Measurements from ENCODE around the gene NUCKS1.

Gene NUCKS1

DNA sequence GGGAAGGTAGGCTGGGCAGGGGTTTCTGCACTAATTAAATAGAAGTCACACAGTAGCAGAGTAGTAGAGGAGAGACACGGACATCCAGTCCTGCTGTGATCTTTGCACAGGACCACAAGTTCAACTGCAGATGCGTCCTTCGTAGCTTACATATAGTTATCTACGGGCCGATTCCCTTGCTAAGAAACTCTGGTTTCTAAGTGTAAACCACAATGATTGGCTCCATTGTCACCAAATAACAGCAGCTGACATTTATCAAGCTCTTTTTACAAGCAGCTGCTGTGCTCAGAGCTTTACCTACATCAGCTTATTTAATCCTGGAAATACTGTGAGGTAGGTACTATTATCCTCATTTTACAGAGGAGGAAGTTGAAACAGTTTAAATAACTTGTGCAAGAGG, 72.8 kb downstream of the NUCKS1 start:
- no peaks in the 10 kb centered on the region for H3K27me3 ChIP-seq (ENCODE audit: control insufficient read depth, insufficient read depth, low read length)
- no peak overlapping the region for H3K27ac ChIP-seq
- no peaks in the 10 kb centered on the region for H3K9me3 ChIP-seq (ENCODE audit: control insufficient read depth, low read length)
- no peak overlapping the region for H3K4me3 ChIP-seq (ENCODE audit: low read depth, low read length)
- no peaks in the 10 kb centered on the region for H3K4me1 ChIP-seq
- H3K4me2 ChIP-seq (ENCODE audit: low read length), result no peak overlapping the region
- no peak overlapping the region for H3K9ac ChIP-seq
- H3K36me3 ChIP-seq (ENCODE audit: control insufficient read depth, insufficient read depth, low read length), result no peaks in the 10 kb centered on the region
- TF ChIP-seq, protein P1, sequence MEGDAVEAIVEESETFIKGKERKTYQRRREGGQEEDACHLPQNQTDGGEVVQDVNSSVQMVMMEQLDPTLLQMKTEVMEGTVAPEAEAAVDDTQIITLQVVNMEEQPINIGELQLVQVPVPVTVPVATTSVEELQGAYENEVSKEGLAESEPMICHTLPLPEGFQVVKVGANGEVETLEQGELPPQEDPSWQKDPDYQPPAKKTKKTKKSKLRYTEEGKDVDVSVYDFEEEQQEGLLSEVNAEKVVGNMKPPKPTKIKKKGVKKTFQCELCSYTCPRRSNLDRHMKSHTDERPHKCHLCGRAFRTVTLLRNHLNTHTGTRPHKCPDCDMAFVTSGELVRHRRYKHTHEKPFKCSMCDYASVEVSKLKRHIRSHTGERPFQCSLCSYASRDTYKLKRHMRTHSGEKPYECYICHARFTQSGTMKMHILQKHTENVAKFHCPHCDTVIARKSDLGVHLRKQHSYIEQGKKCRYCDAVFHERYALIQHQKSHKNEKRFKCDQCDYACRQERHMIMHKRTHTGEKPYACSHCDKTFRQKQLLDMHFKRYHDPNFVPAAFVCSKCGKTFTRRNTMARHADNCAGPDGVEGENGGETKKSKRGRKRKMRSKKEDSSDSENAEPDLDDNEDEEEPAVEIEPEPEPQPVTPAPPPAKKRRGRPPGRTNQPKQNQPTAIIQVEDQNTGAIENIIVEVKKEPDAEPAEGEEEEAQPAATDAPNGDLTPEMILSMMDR (IDR thresholded peaks at IDR 0.05), result no peak
- H3K79me2 ChIP-seq, result no peaks in the 10 kb centered on the region
- H2AFZ ChIP-seq, result no peak overlapping the region

DNA sequence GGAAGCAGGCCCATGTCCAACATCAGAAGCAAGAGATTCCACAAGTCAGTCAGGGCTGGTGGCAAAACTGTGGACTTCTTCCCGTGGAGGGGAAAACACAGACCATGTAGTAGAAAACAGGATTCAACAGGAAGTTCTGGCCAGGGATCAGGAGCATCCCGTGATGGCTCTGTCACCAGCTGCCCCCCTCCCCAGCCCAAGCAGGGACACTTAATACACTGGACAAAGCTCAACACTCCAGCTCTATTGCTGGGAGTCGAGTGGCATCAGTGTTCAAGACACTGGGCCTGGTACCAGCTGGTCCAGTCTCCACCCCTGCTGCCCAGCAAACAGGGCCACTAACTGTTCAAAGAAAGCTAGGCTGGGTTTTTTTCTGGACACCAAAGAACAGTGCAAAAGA, 73.4 kb downstream of the NUCKS1 start:
- Histone ChIP-seq H3K27ac (no peak overlapping the region), H3K4me3 (ENCODE audit: low read depth, low read length) (no peak overlapping the region), H3K9ac (no peak overlapping the region), H3K27me3 (ENCODE audit: control insufficient read depth, insufficient read depth, low read length) (no peaks in the 10 kb centered on the region), H3K4me1 (no peaks in the 10 kb centered on the region), H2AFZ (no peak overlapping the region), H3K4me2 (ENCODE audit: low read length) (no peak overlapping the region), H3K9me3 (ENCODE audit: control insufficient read depth, low read length) (no peaks in the 10 kb centered on the region), H3K36me3 (ENCODE audit: control insufficient read depth, insufficient read depth, low read length) (no peaks in the 10 kb centered on the region), H3K79me2 (no peaks in the 10 kb centered on the region)
- TF ChIP-seq, protein P1 (IDR thresholded peaks at IDR 0.05), result no peak

DNA sequence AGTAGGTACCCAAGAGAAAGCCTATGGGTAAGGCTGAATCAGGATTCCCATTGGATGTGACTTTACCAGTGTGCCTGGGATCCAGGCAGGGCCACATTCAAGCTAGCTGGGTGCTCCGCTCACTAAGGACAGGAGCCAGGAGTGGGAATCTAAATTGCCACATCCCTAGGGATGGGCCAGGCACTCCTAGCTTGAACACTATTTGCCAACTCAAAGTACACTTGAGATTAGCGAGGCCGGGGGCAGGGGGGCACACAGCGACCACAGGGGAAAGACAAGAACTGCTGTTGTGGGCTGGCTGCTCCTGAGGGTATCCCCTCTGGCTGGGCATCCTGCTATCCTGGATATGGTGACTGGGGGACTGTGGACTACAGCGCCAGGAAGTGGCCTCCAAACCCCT, 74.0 kb downstream of the NUCKS1 start:
- TF ChIP-seq, protein P1 (IDR thresholded peaks at IDR 0.05), result no peak
- Histone ChIP-seq H3K27me3 (ENCODE audit: control insufficient read depth, insufficient read depth, low read length) (no peaks in the 10 kb centered on the region), H3K27ac (no peak overlapping the region)

DNA sequence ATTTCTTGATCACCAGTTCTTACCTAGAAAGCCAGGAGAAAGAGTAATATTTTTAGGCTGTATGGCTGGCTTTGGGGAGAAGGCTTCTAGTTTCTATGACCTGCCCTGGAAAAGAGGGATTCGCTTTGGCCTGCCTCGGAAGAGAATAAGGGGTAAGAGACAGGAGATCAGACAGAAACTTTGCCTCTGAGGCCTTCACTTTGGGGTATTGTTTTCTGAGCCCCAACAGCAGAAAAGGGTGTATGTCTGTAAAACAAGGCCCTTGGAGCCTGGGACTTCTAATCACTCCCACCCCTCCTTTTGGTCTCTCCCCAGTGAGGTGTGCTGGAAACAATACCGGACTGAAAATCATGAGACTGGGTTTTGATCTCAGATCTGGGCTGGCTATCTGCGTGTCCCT, 74.7 kb downstream of the NUCKS1 start:
- Histone ChIP-seq H3K27ac (no peak overlapping the region), H3K4me3 (ENCODE audit: low read depth, low read length) (no peak overlapping the region), H3K27me3 (ENCODE audit: control insufficient read depth, insufficient read depth, low read length) (no peaks in the 10 kb centered on the region), H3K36me3 (ENCODE audit: control insufficient read depth, insufficient read depth, low read length) (no peaks in the 10 kb centered on the region), H3K79me2 (no peaks in the 10 kb centered on the region), H3K9me3 (ENCODE audit: control insufficient read depth, low read length) (no peaks in the 10 kb centered on the region), H3K4me2 (ENCODE audit: low read length) (no peak overlapping the region), H3K4me1 (no peaks in the 10 kb centered on the region), H3K9ac (no peak overlapping the region), H2AFZ (no peak overlapping the region)
- TF ChIP-seq, protein P1 (IDR thresholded peaks at IDR 0.05), result no peak

More for the DNA sequence above, 74.0 kb downstream of the NUCKS1 start:
- H3K79me2 ChIP-seq, result no peaks in the 10 kb centered on the region
- H3K4me2 ChIP-seq (ENCODE audit: low read length), result no peak overlapping the region
- no peak overlapping the region for H3K9ac ChIP-seq
- no peak overlapping the region for H2AFZ ChIP-seq
- no peak overlapping the region for H3K4me3 ChIP-seq (ENCODE audit: low read depth, low read length)
- no peaks in the 10 kb centered on the region for H3K4me1 ChIP-seq
- H3K9me3 ChIP-seq (ENCODE audit: control insufficient read depth, low read length), result no peaks in the 10 kb centered on the region
- no peaks in the 10 kb centered on the region for H3K36me3 ChIP-seq (ENCODE audit: control insufficient read depth, insufficient read depth, low read length)

DNA sequence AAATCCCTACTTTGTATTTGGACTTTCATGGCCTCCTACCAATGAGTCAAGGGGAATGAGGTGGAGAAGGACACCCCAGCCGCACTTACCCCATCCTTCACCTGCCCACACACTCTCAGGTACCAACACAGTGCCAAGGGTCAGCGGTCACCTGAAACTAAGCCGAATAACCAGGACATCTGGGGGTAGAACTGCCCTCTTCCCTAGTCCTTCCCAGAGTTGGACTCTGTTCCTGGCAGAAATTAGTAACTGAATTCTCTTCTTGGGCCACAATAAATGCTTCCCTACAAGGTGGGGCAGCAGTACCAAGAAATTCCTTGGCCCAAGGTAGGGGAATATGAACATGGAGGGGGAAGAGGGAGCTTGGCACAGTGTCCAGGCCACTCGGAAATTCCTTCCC, 77.0 kb downstream of the NUCKS1 start:
- Histone ChIP-seq H3K27ac (no peak overlapping the region), H3K4me2 (ENCODE audit: low read length) (no peak overlapping the region), H3K36me3 (ENCODE audit: control insufficient read depth, insufficient read depth, low read length) (no peaks in the 10 kb centered on the region), H3K4me1 (no peaks in the 10 kb centered on the region), H3K9ac (no peak overlapping the region), H3K79me2 (no peaks in the 10 kb centered on the region), H3K9me3 (ENCODE audit: control insufficient read depth, low read length) (no peaks in the 10 kb centered on the region), H3K4me3 (ENCODE audit: low read depth, low read length) (no peak overlapping the region), H3K27me3 (ENCODE audit: control insufficient read depth, insufficient read depth, low read length) (no peaks in the 10 kb centered on the region), H2AFZ (no peak overlapping the region)
- TF ChIP-seq, protein P1 (IDR thresholded peaks at IDR 0.05), result no peak

Measured in parathyroid adenoma (tissue), 2 donors.